Naive thymus-derived CD4-positive, alpha-beta T cell (primary cell): ENCODE data around the gene CDH4. TPM values are rescaled to one million over a fixed set of nuclear protein-coding genes. Genes with fewer than 3 reads are reported as not detected.

Source experiments
- ATAC-seq: fragments of 150-1000 bp; cut with Tn5 transposase; 2 replicates; pipeline ENCODE4 v1.10.0; 2021; ENCODE audit warnings: mild to moderate bottlenecking, moderate library complexity
- CTCF ChIA-PET: fragments of 350-600 bp; sonication (Branson Sonifier 250); formaldehyde crosslinking; loops from one replicate; lab custom pipeline; 2021; ENCODE audit warnings: antibody characterized with exemption; lab: Charles Lee
- POLR2A ChIA-PET: fragments of 350-600 bp; sonication (Branson Sonifier 250); formaldehyde crosslinking; loops from one replicate; lab custom pipeline; 2021; ENCODE audit warnings: antibody characterized with exemption, inconsistent platforms; lab: Charles Lee
- DNase-seq, 9 donors: peaks; one replicate each; pipeline versions ENCODE4 v3.0.0 to v3.0.0-alpha.2; 2020 to 2022; ENCODE audit warnings: mixed read lengths in 1 of 9
- H3K27ac ChIP-seq: one replicate; pipeline ENCODE4 v1.7.0; 2013; ENCODE audit warnings: mild to moderate bottlenecking, low read depth, low read length, moderate library complexity
- H3K27me3 ChIP-seq, 2 donors: one replicate each; pipeline ENCODE4 v1.7.0; 2013; ENCODE audit warnings: low read length in 2 of 2, mild to moderate bottlenecking in 2 of 2, moderate library complexity in 2 of 2; ENCODE audit not compliant: control insufficient read depth in 2 of 2, insufficient read depth in 2 of 2
- H3K36me3 ChIP-seq, 3 experiments: 1 replicate in 2 of 3; 2 replicates in 1 of 3; pipeline ENCODE4 v1.7.0; 2013; ENCODE audit warnings: low read length in 3 of 3, mild to moderate bottlenecking in 3 of 3, moderate library complexity in 1 of 3; ENCODE audit not compliant: insufficient read depth in 3 of 3, control insufficient read depth in 2 of 3
- H3K4me1 ChIP-seq, 2 donors: one replicate each; pipeline ENCODE4 v1.7.0; 2013; ENCODE audit warnings: low read length in 2 of 2, mild to moderate bottlenecking in 2 of 2, moderate library complexity in 1 of 2; ENCODE audit not compliant: control insufficient read depth in 2 of 2, insufficient read depth in 2 of 2
- H3K4me3 ChIP-seq: 2 replicates; pipeline ENCODE4 v1.7.0; 2013; ENCODE audit warnings: mild to moderate bottlenecking, low read length
- H3K9me3 ChIP-seq, 3 experiments: 1 replicate in 2 of 3; 2 replicates in 1 of 3; pipeline ENCODE4 v1.7.0; 2013; ENCODE audit warnings: low read length in 3 of 3; ENCODE audit not compliant: control insufficient read depth in 2 of 3
- H3K27ac Mint-ChIP-seq, 9 donors: one replicate each; pipeline ENCODE4 v1.8.0; 2020 to 2022; ENCODE audit warnings: mixed read lengths in 9 of 9, mild to moderate bottlenecking in 8 of 9, moderate library complexity in 5 of 9, inconsistent platforms in 2 of 9
- H3K27me3 Mint-ChIP-seq, 5 donors: one replicate each; pipeline ENCODE4 v1.8.0; 2021 to 2022; ENCODE audit warnings: mixed read lengths in 5 of 5, mild to moderate bottlenecking in 1 of 5
- H3K36me3 Mint-ChIP-seq, 5 donors: one replicate each; pipeline ENCODE4 v1.8.0; 2020 to 2022; ENCODE audit warnings: mixed read lengths in 5 of 5, mild to moderate bottlenecking in 3 of 5, inconsistent platforms in 1 of 5
- H3K4me1 Mint-ChIP-seq, 7 donors: one replicate each; pipeline ENCODE4 v1.8.0; 2020 to 2022; ENCODE audit warnings: mixed read lengths in 7 of 7, mild to moderate bottlenecking in 3 of 7, inconsistent platforms in 1 of 7
- H3K4me3 Mint-ChIP-seq, 10 donors: one replicate each; pipeline ENCODE4 v1.8.0; 2020 to 2022; ENCODE audit warnings: mild to moderate bottlenecking in 10 of 10, mixed read lengths in 10 of 10, moderate library complexity in 6 of 10, inconsistent platforms in 2 of 10
- H3K9me3 Mint-ChIP-seq, 11 donors: one replicate each; pipeline ENCODE4 v1.8.0; 2020 to 2022; ENCODE audit warnings: mixed read lengths in 11 of 11, mild to moderate bottlenecking in 4 of 11, inconsistent platforms in 1 of 11, moderate library complexity in 1 of 11
- intact Hi-C, 2 donors: fragments of 100-400 bp; cut with micrococcal nuclease; formaldehyde crosslinking; loops; one replicate each; pipeline ENCODE4 v1.15.1; 2023
- polyA plus RNA-seq, 2 donors: library from polyadenylated mRNA; unstranded; fragments of 300-500 nt; fragmentation: Illumina TruSeq; gene quantifications; one replicate each; pipeline ENCODE4 v1.2.3, GENCODE V29; 2021
- total RNA-seq, 6 experiments: library from RNA in 5 of 6; stranded (reverse) in 5 of 6; gene quantifications; 1 replicate in 5 of 6; 2 replicates in 1 of 6; pipeline ENCODE4 v1.2.3 and lab custom pipeline; 2021 to 2026

The CDH4 gene
- total and polyA plus RNA-seq, 7 experiments from 2014 or later: 0.05 to 0.43 (median 0.14) TPM; not detected in 1

- Histone ChIP-seq H3K36me3 (no peaks in the 10 kb centered on the region), H3K27me3 (no peaks in the 10 kb centered on the region), H3K27ac (no peak overlapping the region), H3K9me3 (no peaks in the 10 kb centered on the region), H3K4me1 (no peaks in the 10 kb centered on the region), H3K4me3 (no peak overlapping the region)
- Mint-ChIP-seq H3K36me3 (no peaks in the 10 kb centered on the region), H3K4me1 (no peaks in the 10 kb centered on the region), H3K4me3 (no peak overlapping the region), H3K27ac (no peak overlapping the region), H3K27me3 (peaks cover 0 to 19% (median 4%) of the 10 kb centered on the region in 5 donors), H3K9me3 (peaks cover 0 to 2% (median 0%) of the 10 kb centered on the region in 11 donors)
- POLR2A ChIA-PET: no interaction called here
- ATAC-seq (no peak), DNase-seq (no peak)
- CTCF ChIA-PET: no interaction called here
- intact Hi-C loops: no loop called here
These were observed 576.8 kb downstream of the CDH4 start for GRCh38 chr20:61828891-61829290.

- Histone ChIP-seq H3K36me3 (no peaks in the 10 kb centered on the region), H3K4me3 (no peak overlapping the region), H3K27ac (no peak overlapping the region), H3K9me3 (no peaks in the 10 kb centered on the region), H3K27me3 (no peaks in the 10 kb centered on the region), H3K4me1 (no peaks in the 10 kb centered on the region)
- intact Hi-C loops: no loop called here
- H3K9me3 Mint-ChIP-seq: peaks cover 0 to 2% (median 0%) of the 10 kb centered on the region in 11 donors
- H3K4me1 Mint-ChIP-seq: no peaks in the 10 kb centered on the region
- no peak for DNase-seq
- H3K27me3 Mint-ChIP-seq: peaks cover 0 to 19% (median 4%) of the 10 kb centered on the region in 5 donors
- H3K4me3 Mint-ChIP-seq: no peak overlapping the region
- CTCF ChIA-PET: no interaction called here
- no peaks in the 10 kb centered on the region for H3K36me3 Mint-ChIP-seq
- POLR2A ChIA-PET: no interaction called here
- no peak for ATAC-seq
- H3K27ac Mint-ChIP-seq: no peak overlapping the region
These were observed 577.5 kb downstream of the CDH4 start for GRCh38 chr20:61829526-61829925.

- no peaks in the 10 kb centered on the region for H3K36me3 ChIP-seq
- H3K4me3 ChIP-seq: no peak overlapping the region
- peaks cover 0 to 19% (median 4%) of the 10 kb centered on the region in 5 donors for H3K27me3 Mint-ChIP-seq
- CTCF ChIA-PET: no interaction called here
- POLR2A ChIA-PET: no interaction called here
- ATAC-seq (no peak), DNase-seq (no peak)
- H3K27ac ChIP-seq: no peak overlapping the region
- H3K9me3 ChIP-seq: no peaks in the 10 kb centered on the region
- H3K27me3 ChIP-seq: no peaks in the 10 kb centered on the region
- no peak overlapping the region for H3K27ac Mint-ChIP-seq
- intact Hi-C loops: no loop called here
- no peaks in the 10 kb centered on the region for H3K36me3 Mint-ChIP-seq
- peaks cover 0 to 2% (median 0%) of the 10 kb centered on the region in 11 donors for H3K9me3 Mint-ChIP-seq
- no peak overlapping the region for H3K4me3 Mint-ChIP-seq
- no peaks in the 10 kb centered on the region for H3K4me1 ChIP-seq
- no peaks in the 10 kb centered on the region for H3K4me1 Mint-ChIP-seq
These were observed 578.3 kb downstream of the CDH4 start for GRCh38 chr20:61830241-61830930.

- Histone ChIP-seq H3K4me3 (no peak overlapping the region), H3K9me3 (no peaks in the 10 kb centered on the region), H3K27ac (no peak overlapping the region), H3K36me3 (no peaks in the 10 kb centered on the region), H3K27me3 (no peaks in the 10 kb centered on the region), H3K4me1 (no peaks in the 10 kb centered on the region)
- CTCF ChIA-PET: no interaction called here
- no peaks in the 10 kb centered on the region for H3K36me3 Mint-ChIP-seq
- peaks cover 0 to 2% (median 0%) of the 10 kb centered on the region in 11 donors for H3K9me3 Mint-ChIP-seq
- H3K4me1 Mint-ChIP-seq: no peaks in the 10 kb centered on the region
- H3K4me3 Mint-ChIP-seq: no peak overlapping the region
- intact Hi-C loops: no loop called here
- no peak overlapping the region for H3K27ac Mint-ChIP-seq
- peaks cover 0 to 19% (median 4%) of the 10 kb centered on the region in 5 donors for H3K27me3 Mint-ChIP-seq
- no peak for ATAC-seq
- DNase-seq: no peak
- POLR2A ChIA-PET: no interaction called here
These were observed 578.9 kb downstream of the CDH4 start for GRCh38 chr20:61830991-61831390.

GRCh38 chr20:61832181-61832580 is 580.1 kb downstream of the CDH4 start:
- peaks cover 0 to 2% (median 0%) of the 10 kb centered on the region in 11 donors for H3K9me3 Mint-ChIP-seq
- intact Hi-C loops: no loop called here
- no peaks in the 10 kb centered on the region for H3K36me3 Mint-ChIP-seq

GRCh38 chr20:61833807-61834610 is 581.9 kb downstream of the CDH4 start:
- Mint-ChIP-seq H3K36me3 (no peaks in the 10 kb centered on the region), H3K4me1 (no peaks in the 10 kb centered on the region)
- intact Hi-C loops: no loop called here

More at GRCh38 chr20:61832181-61832580, 580.1 kb downstream of the CDH4 start:
- no peaks in the 10 kb centered on the region for H3K9me3 ChIP-seq
- H3K27me3 Mint-ChIP-seq: peaks cover 0 to 19% (median 4%) of the 10 kb centered on the region in 5 donors
- ChIA-PET POLR2A (no interaction called here), CTCF (no interaction called here)
- H3K27ac ChIP-seq: no peak overlapping the region
- no peaks in the 10 kb centered on the region for H3K36me3 ChIP-seq
- H3K27me3 ChIP-seq: no peaks in the 10 kb centered on the region
- no peak overlapping the region for H3K27ac Mint-ChIP-seq
- no peak overlapping the region for H3K4me3 ChIP-seq
- no peaks in the 10 kb centered on the region for H3K4me1 Mint-ChIP-seq
- ATAC-seq (no peak), DNase-seq (no peak)
- no peak overlapping the region for H3K4me3 Mint-ChIP-seq
- H3K4me1 ChIP-seq: no peaks in the 10 kb centered on the region

More at GRCh38 chr20:61833807-61834610, 581.9 kb downstream of the CDH4 start:
- no peaks in the 10 kb centered on the region for H3K36me3 ChIP-seq
- no peak overlapping the region for H3K4me3 ChIP-seq
- H3K27ac ChIP-seq: no peak overlapping the region
- no peaks in the 10 kb centered on the region for H3K9me3 ChIP-seq
- H3K9me3 Mint-ChIP-seq: peaks cover 0 to 2% (median 0%) of the 10 kb centered on the region in 11 donors
- DNase-seq (no peak), ATAC-seq (no peak)
- H3K4me1 ChIP-seq: no peaks in the 10 kb centered on the region
- peaks cover 0 to 17% (median 4%) of the 10 kb centered on the region in 5 donors for H3K27me3 Mint-ChIP-seq
- CTCF ChIA-PET: no interaction called here
- no peak overlapping the region for H3K4me3 Mint-ChIP-seq
- POLR2A ChIA-PET: no interaction called here
- H3K27ac Mint-ChIP-seq: no peak overlapping the region
- no peaks in the 10 kb centered on the region for H3K27me3 ChIP-seq
